Measurements from ENCODE around the gene RSPH1. TPM values are rescaled to one million over a fixed set of nuclear protein-coding genes. Genes with fewer than 3 reads are reported as not detected.

RSPH1 gene
- total RNA-seq, 1 experiment from 2014 or later: 0.31 TPM

DNA sequence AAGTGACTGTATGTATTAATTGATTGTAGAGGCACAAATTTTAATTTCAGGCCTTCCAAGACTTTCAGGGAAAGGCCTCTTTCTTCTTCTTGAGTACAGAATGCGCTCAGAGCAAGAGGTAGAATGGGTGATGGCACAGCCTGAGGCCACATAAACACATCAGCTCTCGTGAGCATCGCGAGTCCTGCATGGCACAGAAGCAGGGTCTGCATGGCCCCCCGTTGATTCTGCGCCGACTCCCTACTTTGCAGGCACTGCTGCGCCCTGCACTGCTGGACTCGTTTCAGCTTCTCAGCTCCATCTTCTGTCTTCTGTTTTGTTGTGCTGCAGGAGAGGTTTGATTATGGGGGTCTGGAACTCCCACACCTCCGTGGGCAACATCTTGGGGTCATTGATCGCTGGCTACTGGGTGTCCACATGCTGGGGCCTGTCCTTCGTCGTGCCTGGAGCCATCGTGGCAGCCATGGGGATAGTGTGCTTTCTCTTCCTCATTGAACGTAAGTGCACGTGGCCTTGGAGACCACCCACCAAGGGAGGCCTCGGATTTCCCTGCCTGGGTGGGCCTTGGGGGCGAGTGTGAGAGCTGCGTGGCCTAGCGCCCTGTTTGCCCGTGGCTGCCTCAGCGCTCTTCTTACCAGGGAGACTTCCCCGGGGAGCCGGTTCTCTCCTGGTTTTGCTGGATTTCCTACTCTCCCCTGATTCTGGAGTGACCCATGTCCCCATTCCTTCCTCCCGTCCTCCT is 47.3 kb upstream of the RSPH1 start:
- Histone ChIP-seq H3K79me1 (ENCODE audit: insufficient read depth, low read depth, low read length, poor library complexity, severe bottlenecking) (no peaks in the 10 kb centered on the region), H2BK20ac (ENCODE audit: low read depth, low read length, poor library complexity, severe bottlenecking) (no peak overlapping the region), H4K5ac (ENCODE audit: insufficient read length, low read depth, low read length) (no peak overlapping the region), H3K56ac (ENCODE audit: insufficient read length, low read depth, low read length) (no peak overlapping the region), H2BK120ac (ENCODE audit: low read depth, low read length, poor library complexity, severe bottlenecking) (no peak overlapping the region), H2BK15ac (ENCODE audit: low read depth, low read length) (no peak overlapping the region), H3K27ac (ENCODE audit: insufficient read length, low read depth, low read length) (no peak overlapping the region), H3K14ac (ENCODE audit: insufficient read depth, low read length) (no peak overlapping the region), H2BK5ac (ENCODE audit: insufficient read length, low read length) (no peak overlapping the region), H3K9ac (ENCODE audit: extremely low read depth, insufficient read length, low read length) (no peak overlapping the region), H3K79me2 (ENCODE audit: insufficient read depth, low read length) (no peaks in the 10 kb centered on the region), H4K8ac (replicated peaks; ENCODE audit: insufficient read length, low read depth, low read length) (no peak overlapping the region), H3K27me3 (ENCODE audit: insufficient read depth, low read length) (no peaks in the 10 kb centered on the region), H2BK12ac (ENCODE audit: insufficient read length, low read depth, low read length) (no peak overlapping the region), H3K4ac (ENCODE audit: low read depth, low read length) (no peak overlapping the region), H3T11ph (ENCODE audit: low read length) (no peak overlapping the region), H3K9me3 (ENCODE audit: control insufficient read depth, low read depth, low read length) (no peaks in the 10 kb centered on the region), H3K4me1 (ENCODE audit: insufficient read depth, low read length) (peaks cover 2% of the 10 kb centered on the region; the same call in 1 of the 2 replicates), H4K91ac (ENCODE audit: insufficient read length, low read depth, low read length) (no peak overlapping the region), H2AFZ (ENCODE audit: low read length) (no peak overlapping the region), H3K23me2 (ENCODE audit: insufficient read length, low read depth, low read length, poor library complexity, severe bottlenecking) (no peaks in the 10 kb centered on the region), H3K18ac (ENCODE audit: insufficient read length, low read depth, low read length) (no peak overlapping the region), H2AK5ac (ENCODE audit: insufficient read length, low read length) (no peak overlapping the region), H4K20me1 (ENCODE audit: control insufficient read depth, insufficient read depth, insufficient read length) (no peaks in the 10 kb centered on the region), H3K23ac (ENCODE audit: insufficient read length, low read depth, low read length) (no peak overlapping the region), H3K4me2 (ENCODE audit: insufficient read depth, insufficient read length, low read length) (no peak overlapping the region)
- no CpG with 5 or more reads among the region's 25 CpGs for WGBS (ENCODE audit: extremely low coverage, insufficient read length, low lambda C conversion rate)
- Mint-ChIP-seq H3K4me1 (peaks cover 16 to 17% of the 10 kb centered on the region in 2 experiments), H3K9me3 (no peaks in the 10 kb centered on the region), H3K27ac (peak overlapping the region in 1 of 3 experiments; percentile 53; a peak in 2 of 7 replicates), H3K4me3 (no peak overlapping the region), H3K27me3 (ENCODE audit: low read depth) (no peaks in the 10 kb centered on the region), H3K36me3 (ENCODE audit: insufficient read depth in 1 of 3, low read depth in 3 of 3) (peaks cover 6 to 70% (median 49%) of the 10 kb centered on the region in 3 experiments; a peak in 6 of 7 replicates)
- TF ChIP-seq, protein P1, sequence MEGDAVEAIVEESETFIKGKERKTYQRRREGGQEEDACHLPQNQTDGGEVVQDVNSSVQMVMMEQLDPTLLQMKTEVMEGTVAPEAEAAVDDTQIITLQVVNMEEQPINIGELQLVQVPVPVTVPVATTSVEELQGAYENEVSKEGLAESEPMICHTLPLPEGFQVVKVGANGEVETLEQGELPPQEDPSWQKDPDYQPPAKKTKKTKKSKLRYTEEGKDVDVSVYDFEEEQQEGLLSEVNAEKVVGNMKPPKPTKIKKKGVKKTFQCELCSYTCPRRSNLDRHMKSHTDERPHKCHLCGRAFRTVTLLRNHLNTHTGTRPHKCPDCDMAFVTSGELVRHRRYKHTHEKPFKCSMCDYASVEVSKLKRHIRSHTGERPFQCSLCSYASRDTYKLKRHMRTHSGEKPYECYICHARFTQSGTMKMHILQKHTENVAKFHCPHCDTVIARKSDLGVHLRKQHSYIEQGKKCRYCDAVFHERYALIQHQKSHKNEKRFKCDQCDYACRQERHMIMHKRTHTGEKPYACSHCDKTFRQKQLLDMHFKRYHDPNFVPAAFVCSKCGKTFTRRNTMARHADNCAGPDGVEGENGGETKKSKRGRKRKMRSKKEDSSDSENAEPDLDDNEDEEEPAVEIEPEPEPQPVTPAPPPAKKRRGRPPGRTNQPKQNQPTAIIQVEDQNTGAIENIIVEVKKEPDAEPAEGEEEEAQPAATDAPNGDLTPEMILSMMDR (conservative IDR thresholded peaks at IDR 0.05): no peak
- DNase-seq: no peak

All from H9 (cell line).